CD14-positive monocyte (primary cell): ENCODE measurements around the gene RNF220. TPM values are rescaled to one million over a fixed set of nuclear protein-coding genes. Genes with fewer than 3 reads are reported as not detected.

Experiments used
- DNase-seq, 3 donors: peaks; one replicate each; pipeline ENCODE4 v3.0.0-alpha.2; 2011 to 2022
- H2AFZ ChIP-seq: 2 replicates; pipeline ENCODE4 v1.6.0; 2012; ENCODE audit warnings: mild to moderate bottlenecking, low read depth, low read length, inconsistent platforms; ENCODE audit not compliant: insufficient read depth, poor library complexity, severe bottlenecking
- H3K27ac ChIP-seq, 2 donors: 1 replicate in 1 of 2; 2 replicates in 1 of 2; pipeline ENCODE4 v1.5.1; 2012 to 2013; ENCODE audit warnings: low read length in 2 of 2, control low read depth in 1 of 2, inconsistent platforms in 1 of 2, low read depth in 1 of 2, mild to moderate bottlenecking in 1 of 2
- H3K27me3 ChIP-seq, 2 donors: one replicate each; pipeline versions ENCODE4 v1.6.0 to v1.6.1; 2011 to 2013; ENCODE audit warnings: low read length in 2 of 2; ENCODE audit not compliant: control insufficient read depth in 2 of 2, insufficient read depth in 2 of 2
- H3K36me3 ChIP-seq, 2 donors: replicated peaks in 1 of 2; 1 replicate in 1 of 2; 2 replicates in 1 of 2; pipeline versions ENCODE4 v1.5.1 to v1.6.1; 2012 to 2013; ENCODE audit warnings: low read length in 2 of 2, control low read depth in 1 of 2, inconsistent platforms in 1 of 2, mild to moderate bottlenecking in 1 of 2; ENCODE audit not compliant: insufficient read depth in 2 of 2, control insufficient read depth in 1 of 2
- H3K4me1 ChIP-seq, 2 donors: 1 replicate in 1 of 2; 2 replicates in 1 of 2; pipeline versions ENCODE4 v1.5.1 to v1.6.1; 2012 to 2013; ENCODE audit warnings: low read length in 2 of 2, control low read depth in 1 of 2, inconsistent platforms in 1 of 2, mild to moderate bottlenecking in 1 of 2, moderate library complexity in 1 of 2; ENCODE audit not compliant: insufficient read depth in 2 of 2, control insufficient read depth in 1 of 2
- H3K4me2 ChIP-seq: replicated peaks from 2 replicates; pipeline ENCODE3; 2012; ENCODE audit warnings: low read length, moderate library complexity, mild to moderate bottlenecking; ENCODE audit not compliant: poor library complexity, severe bottlenecking; ENCODE audit errors: extremely low read depth
- H3K4me3 ChIP-seq, 3 experiments: fragments of 200-600 bp in 1 of 3; sonication (generic) in 1 of 3; replicated peaks in 1 of 3; 1 replicate in 2 of 3; 2 replicates in 1 of 3; pipeline ENCODE4 v1.5.1; 2011 to 2013; ENCODE audit warnings: low read length in 3 of 3, mild to moderate bottlenecking in 3 of 3, control low read depth in 2 of 3, low read depth in 2 of 3, inconsistent platforms in 1 of 3, moderate library complexity in 1 of 3
- H3K79me2 ChIP-seq: 2 replicates; pipeline ENCODE4 v1.6.0; 2012; ENCODE audit warnings: mild to moderate bottlenecking, control low read depth, inconsistent platforms, low read length, moderate library complexity; ENCODE audit not compliant: insufficient read depth
- H3K9ac ChIP-seq: 2 replicates; pipeline ENCODE4 v1.6.0; 2017; ENCODE audit warnings: low read length, mild to moderate bottlenecking; ENCODE audit not compliant: insufficient read depth, poor library complexity, severe bottlenecking
- H3K9me3 ChIP-seq, 2 donors: replicated peaks in 1 of 2; 1 replicate in 1 of 2; 2 replicates in 1 of 2; pipeline versions ENCODE4 v1.5.1 to v1.6.1; 2012 to 2013; ENCODE audit warnings: low read length in 2 of 2, control low read depth in 1 of 2; ENCODE audit not compliant: control insufficient read depth in 1 of 2, insufficient read depth in 1 of 2
- H4K20me1 ChIP-seq: 2 replicates; pipeline ENCODE4 v1.6.0; 2012; ENCODE audit warnings: mild to moderate bottlenecking, low read length, control low read depth, moderate library complexity; ENCODE audit not compliant: insufficient read depth
- H3K27ac Mint-ChIP-seq, 7 donors: one replicate each; pipeline ENCODE4 v1.8.0; 2020; ENCODE audit warnings: mild to moderate bottlenecking in 7 of 7, mixed read lengths in 7 of 7, moderate library complexity in 6 of 7, inconsistent platforms in 2 of 7
- H3K27me3 Mint-ChIP-seq, 3 donors: one replicate each; pipeline ENCODE4 v1.8.0; 2021 to 2022; ENCODE audit warnings: low read depth in 3 of 3, mild to moderate bottlenecking in 3 of 3, mixed read lengths in 3 of 3, moderate library complexity in 3 of 3, inconsistent platforms in 1 of 3
- H3K36me3 Mint-ChIP-seq, 2 donors: one replicate each; pipeline ENCODE4 v1.8.0; 2020; ENCODE audit warnings: mixed read lengths in 2 of 2, inconsistent platforms in 1 of 2, mild to moderate bottlenecking in 1 of 2
- H3K4me1 Mint-ChIP-seq: one replicate; pipeline ENCODE4 v1.8.0; 2020; ENCODE audit warnings: mild to moderate bottlenecking, mixed read lengths
- H3K4me3 Mint-ChIP-seq, 2 donors: one replicate each; pipeline ENCODE4 v1.8.0; 2020; ENCODE audit warnings: mild to moderate bottlenecking in 2 of 2, mixed read lengths in 2 of 2, moderate library complexity in 1 of 2
- H3K9me3 Mint-ChIP-seq, 7 donors: one replicate each; pipeline ENCODE4 v1.8.0; 2020 to 2022; ENCODE audit warnings: mixed read lengths in 7 of 7, mild to moderate bottlenecking in 6 of 7, moderate library complexity in 6 of 7, inconsistent platforms in 2 of 7
- WGBS: methylation state at CpG from one replicate; pipeline ENCODE4 v1.1.5; 2013; ENCODE audit warnings: missing lambda C conversion rate; ENCODE audit not compliant: insufficient coverage; 5-methylcytosine and 5-hydroxymethylcytosine counted together
- intact Hi-C, 2 donors: fragments of 100-400 bp; cut with micrococcal nuclease; formaldehyde crosslinking; loops; one replicate each; pipeline versions ENCODE4 v1.15.0 to v1.15.1; 2023
- polyA plus RNA-seq, 3 donors: library from polyadenylated mRNA; depleted of rRNA in 1 of 3; unstranded in 2 of 3; stranded (reverse) in 1 of 3; fragments of 300-500 nt in 2 of 3; fragments of >200 nt in 1 of 3; fragmentation: Illumina TruSeq in 2 of 3; gene quantifications; 1 replicate in 2 of 3; 2 replicates in 1 of 3; pipeline ENCODE4 v1.2.3, GENCODE V29; 2012 to 2021
- TF ChIP-seq, protein P1 (sequence below): fragments of 200-600 bp; IDR thresholded peaks from one replicate; pipeline ENCODE4 v1.8.0; 2022; ENCODE audit warnings: antibody characterized with exemption, mild to moderate bottlenecking

RNF220 gene
- polyA plus RNA-seq, 3 donors = 39.4 to 133 (median 49.4) TPM

DNA sequence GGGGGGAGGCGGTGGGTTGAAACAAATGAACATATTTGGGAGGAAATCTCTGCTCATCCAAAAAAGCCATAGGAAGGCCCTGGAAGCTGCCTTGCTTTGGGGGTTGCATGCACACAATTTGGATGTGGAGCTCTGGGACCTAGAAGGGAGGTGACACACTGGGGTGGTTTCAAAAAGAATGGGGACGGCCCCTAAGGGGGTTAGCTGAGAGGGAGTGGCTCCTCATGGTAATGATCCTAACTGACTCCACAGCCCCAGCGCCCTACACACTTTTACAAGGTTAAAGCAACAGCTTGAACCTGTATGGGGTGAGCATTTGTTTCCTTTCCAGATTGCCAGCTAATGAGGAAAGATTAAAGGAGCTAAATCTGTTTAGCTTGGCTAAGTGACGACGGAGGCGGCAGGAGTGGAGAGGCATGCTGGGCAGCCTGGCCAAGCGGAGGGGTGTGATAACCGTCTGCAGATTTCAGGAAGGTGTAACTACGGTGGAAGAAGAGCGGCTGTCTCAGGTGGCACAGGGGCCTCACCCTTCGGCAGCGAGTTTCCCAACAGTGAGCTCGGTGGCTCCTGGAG is 107.3 kb downstream of the RNF220 start:
- peaks cover 8 to 10% of the 10 kb centered on the region in 2 donors for H3K4me1 ChIP-seq
- H2AFZ ChIP-seq = no peak overlapping the region
- intact Hi-C loops = no loop called here
- DNase-seq = no peak
- no peaks in the 10 kb centered on the region for H3K9me3 ChIP-seq
- H3K36me3 Mint-ChIP-seq = no peaks in the 10 kb centered on the region
- TF ChIP-seq, protein P1, sequence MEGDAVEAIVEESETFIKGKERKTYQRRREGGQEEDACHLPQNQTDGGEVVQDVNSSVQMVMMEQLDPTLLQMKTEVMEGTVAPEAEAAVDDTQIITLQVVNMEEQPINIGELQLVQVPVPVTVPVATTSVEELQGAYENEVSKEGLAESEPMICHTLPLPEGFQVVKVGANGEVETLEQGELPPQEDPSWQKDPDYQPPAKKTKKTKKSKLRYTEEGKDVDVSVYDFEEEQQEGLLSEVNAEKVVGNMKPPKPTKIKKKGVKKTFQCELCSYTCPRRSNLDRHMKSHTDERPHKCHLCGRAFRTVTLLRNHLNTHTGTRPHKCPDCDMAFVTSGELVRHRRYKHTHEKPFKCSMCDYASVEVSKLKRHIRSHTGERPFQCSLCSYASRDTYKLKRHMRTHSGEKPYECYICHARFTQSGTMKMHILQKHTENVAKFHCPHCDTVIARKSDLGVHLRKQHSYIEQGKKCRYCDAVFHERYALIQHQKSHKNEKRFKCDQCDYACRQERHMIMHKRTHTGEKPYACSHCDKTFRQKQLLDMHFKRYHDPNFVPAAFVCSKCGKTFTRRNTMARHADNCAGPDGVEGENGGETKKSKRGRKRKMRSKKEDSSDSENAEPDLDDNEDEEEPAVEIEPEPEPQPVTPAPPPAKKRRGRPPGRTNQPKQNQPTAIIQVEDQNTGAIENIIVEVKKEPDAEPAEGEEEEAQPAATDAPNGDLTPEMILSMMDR = no peak
- peaks cover 2 to 7% (median 3%) of the 10 kb centered on the region in 3 donors for H3K27me3 Mint-ChIP-seq
- H3K27me3 ChIP-seq = no peaks in the 10 kb centered on the region
- no peak overlapping the region for H3K27ac ChIP-seq
- 93% methylated on average over 10 of the region's 13 CpGs for WGBS
- H3K36me3 ChIP-seq = no peaks in the 10 kb centered on the region
- no peaks in the 10 kb centered on the region for H3K79me2 ChIP-seq
- no peak overlapping the region for H3K27ac Mint-ChIP-seq
- no peak overlapping the region for H3K4me3 Mint-ChIP-seq
- peaks cover 25% of the 10 kb centered on the region for H3K4me1 Mint-ChIP-seq
- no peak overlapping the region for H3K4me3 ChIP-seq
- peaks cover 0 to 2% (median 0%) of the 10 kb centered on the region in 7 donors for H3K9me3 Mint-ChIP-seq
- no peak overlapping the region for H3K4me2 ChIP-seq
- H3K9ac ChIP-seq = no peak overlapping the region
- H4K20me1 ChIP-seq = no peaks in the 10 kb centered on the region

DNA sequence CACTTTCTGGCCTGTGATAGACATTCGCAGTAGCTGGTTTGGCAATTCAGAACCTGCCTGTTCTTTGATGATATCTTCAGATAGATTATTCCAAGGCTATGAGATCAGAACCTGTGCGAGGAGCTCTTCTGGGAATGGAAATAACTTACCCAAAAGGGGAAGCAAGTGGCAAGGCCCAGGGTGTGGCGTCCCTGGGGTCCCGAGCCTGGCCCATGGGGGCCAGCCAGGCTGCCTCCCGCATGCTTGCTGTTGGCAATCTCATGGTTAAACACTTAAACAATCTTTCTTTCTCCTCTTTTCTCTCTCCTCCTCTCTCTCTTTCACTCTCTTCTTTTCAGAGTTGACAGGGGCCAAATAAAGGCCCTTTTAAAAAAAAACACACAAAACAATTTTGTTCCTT is 108.1 kb downstream of the RNF220 start:
- no peaks in the 10 kb centered on the region for H3K36me3 ChIP-seq
- H3K27ac ChIP-seq = no peak overlapping the region
- H3K9me3 Mint-ChIP-seq = peaks cover 0 to 2% (median 0%) of the 10 kb centered on the region in 7 donors
- no peaks in the 10 kb centered on the region for H4K20me1 ChIP-seq
- DNase-seq = no peak
- intact Hi-C loops = no loop called here
- H3K9me3 ChIP-seq = no peaks in the 10 kb centered on the region
- H3K27me3 Mint-ChIP-seq = peaks cover 2 to 7% (median 3%) of the 10 kb centered on the region in 3 donors
- H3K4me2 ChIP-seq = no peak overlapping the region
- TF ChIP-seq, protein P1 = no peak
- H3K9ac ChIP-seq = no peak overlapping the region
- 83% methylated on average over 5 of the region's 5 CpGs for WGBS
- no peak overlapping the region for H3K27ac Mint-ChIP-seq
- peaks cover 25% of the 10 kb centered on the region for H3K4me1 Mint-ChIP-seq
- no peaks in the 10 kb centered on the region for H3K36me3 Mint-ChIP-seq
- H3K4me3 ChIP-seq = no peak overlapping the region
- H3K4me1 ChIP-seq = peaks cover 8 to 10% of the 10 kb centered on the region in 2 donors
- no peak overlapping the region for H3K4me3 Mint-ChIP-seq
- no peaks in the 10 kb centered on the region for H3K27me3 ChIP-seq
- H3K79me2 ChIP-seq = no peaks in the 10 kb centered on the region
- H2AFZ ChIP-seq = no peak overlapping the region
